Erythroblast (primary cell): ENCODE data around the gene RBPJ.

Experiments used
- GATA1 ChIP-seq: IDR thresholded peaks from 2 replicates; pipeline ENCODE4 v1.6.1; 2011; ENCODE audit warnings: low read depth, mild to moderate bottlenecking, control low read depth, low read length, moderate library complexity
- POLR2A ChIP-seq: IDR thresholded peaks from 2 replicates; pipeline ENCODE4 v1.6.1; 2011; ENCODE audit warnings: mild to moderate bottlenecking, low read length

DNA sequence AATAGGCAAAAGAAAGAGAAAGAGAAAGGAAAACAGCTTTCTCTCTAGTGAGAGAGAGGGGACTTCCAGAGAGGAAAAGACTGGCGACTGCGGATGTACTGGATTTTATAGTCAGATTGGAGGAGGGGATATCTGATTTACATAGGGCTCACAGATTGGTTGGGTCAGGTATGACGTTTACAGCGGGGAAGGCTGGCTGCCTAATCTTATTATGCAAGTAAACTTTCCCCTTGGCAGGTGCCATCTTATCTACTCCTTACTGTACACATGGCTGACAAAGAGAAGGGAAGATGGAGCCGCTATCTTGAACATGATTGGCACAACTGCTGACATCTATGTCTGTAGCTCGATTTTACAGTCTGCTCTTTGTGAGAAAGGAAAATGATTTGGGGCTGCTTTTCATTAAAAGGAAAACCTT is 25.4 kb downstream of the RBPJ start:
- no peak for TF ChIP-seq POLR2A
- TF ChIP-seq GATA1, result no peak
